Activated CD4-positive, CD25-positive, alpha-beta regulatory T cell treated with anti-CD3 and anti-CD28 coated beads, Interleukin-2, amount 50 U/mL, for 24 hours (primary cell): ENCODE measurements around the gene CENPU.

Experiments
- ATAC-seq, 2 donors: fragments of 150-1000 bp; cut with Tn5 transposase; one replicate each; pipeline ENCODE4 v1.10.0; 2021; ENCODE audit warnings: mild to moderate bottlenecking in 1 of 2, moderate library complexity in 1 of 2

CENPU gene

GRCh38 chr4:184702114-184702513 lies 31.8 kb downstream of the CENPU start:
- ATAC-seq = no peak

GRCh38 chr4:184699941-184700340 lies 34.0 kb downstream of the CENPU start:
- no peak for ATAC-seq

GRCh38 chr4:184697956-184698355 lies 35.9 kb downstream of the CENPU start:
- no peak for ATAC-seq

DNA sequence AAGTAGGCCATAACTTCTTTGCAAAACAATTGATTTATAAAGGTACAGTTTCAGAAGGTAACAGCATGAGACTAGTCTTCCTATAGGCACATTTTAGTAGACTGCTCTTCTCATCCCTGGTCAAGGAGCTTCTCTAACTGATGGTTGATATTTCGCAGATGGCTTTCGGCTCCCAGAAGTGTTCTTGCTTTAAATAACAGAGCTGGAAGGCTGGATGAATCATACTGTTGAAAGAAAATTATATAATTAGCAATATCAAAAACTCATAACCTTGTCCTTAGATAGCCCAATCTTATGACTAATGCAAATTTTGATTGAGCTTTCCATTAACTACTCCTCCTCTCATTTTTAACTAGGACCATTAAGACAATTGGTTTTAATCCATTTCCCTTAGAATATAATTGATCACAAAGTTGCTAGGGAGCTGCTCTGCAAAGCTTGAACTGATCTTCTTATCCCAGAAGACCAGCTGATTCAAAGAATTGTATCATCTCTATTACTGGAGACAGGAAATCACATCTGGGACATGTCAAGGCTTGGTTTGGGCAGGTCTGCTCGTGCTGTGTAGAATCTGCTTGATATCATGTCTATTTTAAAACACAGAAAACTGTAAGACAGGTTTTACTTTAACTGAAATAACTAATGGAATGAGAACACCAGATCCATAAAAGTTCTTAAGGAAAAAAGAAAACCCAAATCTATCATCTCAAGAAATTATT lies 38.6 kb downstream of the CENPU start:
- no peak for ATAC-seq

DNA sequence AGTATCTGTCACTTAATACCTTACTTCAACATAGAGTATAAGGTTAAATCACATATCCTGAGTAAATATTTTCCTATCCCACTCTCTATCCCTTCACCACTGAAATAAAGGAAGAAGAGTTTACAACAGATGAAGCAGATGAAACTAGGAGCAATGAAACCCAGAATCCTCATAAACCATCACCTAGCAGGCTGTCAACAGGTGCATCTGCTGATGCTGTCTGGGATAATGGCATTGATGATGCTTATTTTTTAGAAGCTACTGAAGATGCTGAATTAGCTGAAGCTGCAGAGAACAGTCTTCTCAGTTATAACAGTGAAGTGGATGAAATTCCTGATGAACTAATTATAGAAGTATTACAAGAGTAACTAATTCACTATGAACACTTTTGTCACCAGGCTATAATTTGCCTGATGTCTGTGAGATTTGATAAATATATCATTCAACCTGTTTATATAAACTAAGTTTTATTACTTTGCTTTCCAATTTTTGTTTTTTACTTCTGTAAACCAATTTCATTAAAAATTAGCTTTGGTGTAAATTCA lies 39.4 kb downstream of the CENPU start:
- ATAC-seq = no peak

- no peak for ATAC-seq
Observed at GRCh38 chr4:184693056-184693455, 40.8 kb downstream of the CENPU start.

DNA sequence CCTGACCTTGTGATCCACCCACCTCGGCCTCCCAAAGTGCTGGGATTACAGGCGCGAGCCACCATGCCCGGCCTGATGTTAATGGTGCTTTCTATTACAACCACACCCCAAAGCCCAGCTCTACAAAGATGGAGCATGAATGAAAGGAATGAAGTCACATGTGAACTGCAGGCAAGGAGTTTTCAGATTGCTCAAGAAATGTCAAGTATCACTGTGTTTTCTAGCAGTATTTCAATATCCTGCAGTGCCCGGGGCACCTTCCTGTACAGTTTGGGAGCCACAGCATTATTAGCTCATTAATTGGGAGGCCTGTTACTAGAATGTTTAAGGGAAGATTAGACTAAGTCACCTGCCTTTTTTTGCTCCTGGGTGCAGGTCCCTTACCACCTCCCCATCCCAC lies 44.2 kb downstream of the CENPU start:
- no peak for ATAC-seq

GRCh38 chr4:184688447-184688846 lies 45.4 kb downstream of the CENPU start:
- ATAC-seq = no peak

DNA sequence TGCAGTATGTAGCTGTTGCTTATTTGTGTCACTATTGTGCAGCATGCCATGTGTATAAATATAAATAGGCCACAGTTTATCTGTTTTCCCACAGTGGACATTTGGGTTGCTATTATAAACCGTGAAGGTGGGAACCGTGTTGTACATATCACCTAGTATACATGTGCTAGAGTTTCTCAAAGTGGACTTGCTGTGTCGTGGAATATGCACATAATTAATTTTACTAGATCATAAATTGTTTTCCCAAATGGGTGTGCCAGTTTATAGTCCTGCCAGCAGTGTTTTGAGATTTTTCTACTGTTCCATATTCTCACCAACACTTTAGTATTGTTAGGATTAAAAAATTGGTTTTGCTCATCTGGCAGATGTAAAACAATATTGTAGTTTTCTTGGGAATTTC lies 45.9 kb downstream of the CENPU start:
- no peak for ATAC-seq

DNA sequence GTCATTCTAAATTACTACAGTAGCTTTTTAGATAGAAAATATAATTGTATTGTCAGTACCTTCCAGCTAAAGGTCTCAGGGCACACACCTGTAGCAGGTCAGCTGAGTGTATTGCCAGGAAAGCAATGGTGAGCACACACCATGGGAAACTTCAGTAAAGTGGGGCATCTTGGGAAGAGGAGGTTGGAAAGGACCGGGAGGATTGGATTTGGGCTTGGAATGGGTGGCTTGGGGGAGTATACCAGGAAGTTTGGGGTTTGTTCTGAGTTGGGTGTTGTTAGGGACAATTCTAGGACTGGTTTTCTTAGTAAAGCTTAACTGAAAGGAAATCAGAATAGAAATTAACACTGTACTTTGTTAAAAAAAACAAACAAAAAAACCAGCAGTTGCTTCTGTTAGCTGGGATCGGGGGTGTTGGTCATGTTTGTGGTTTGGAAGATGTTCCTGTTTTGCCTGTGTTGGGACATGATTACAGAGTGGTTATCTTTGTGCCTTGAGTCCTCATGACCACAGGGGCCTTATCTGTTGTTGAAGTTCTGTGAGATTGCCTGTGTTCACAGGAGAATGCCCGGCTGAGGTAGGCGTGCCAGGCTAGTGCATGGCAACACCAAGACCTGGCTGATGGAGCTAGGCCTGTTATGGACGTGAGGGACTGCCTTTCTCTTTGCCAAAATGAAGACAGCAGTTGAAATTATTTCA lies 49.3 kb downstream of the CENPU start:
- no peak for ATAC-seq

DNA sequence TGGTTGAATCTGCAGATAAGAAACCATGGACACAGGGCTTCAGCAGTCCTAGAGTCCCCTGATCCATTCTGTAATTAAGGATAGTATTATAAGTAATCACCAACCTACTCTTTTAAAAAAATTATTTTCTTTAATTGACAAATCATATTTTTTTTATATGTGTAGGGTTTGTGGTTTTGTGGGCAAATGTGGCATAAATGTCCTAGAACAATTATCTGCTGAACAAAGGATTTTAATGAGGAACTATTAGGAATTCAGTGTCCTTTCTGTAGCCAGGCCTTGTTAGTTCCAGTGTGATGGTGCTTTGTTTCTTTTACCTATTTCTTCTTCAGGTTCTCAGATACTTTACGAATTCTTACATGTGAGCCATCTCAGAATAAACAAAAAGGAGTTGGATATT lies 52.0 kb downstream of the CENPU start:
- no peak for ATAC-seq

DNA sequence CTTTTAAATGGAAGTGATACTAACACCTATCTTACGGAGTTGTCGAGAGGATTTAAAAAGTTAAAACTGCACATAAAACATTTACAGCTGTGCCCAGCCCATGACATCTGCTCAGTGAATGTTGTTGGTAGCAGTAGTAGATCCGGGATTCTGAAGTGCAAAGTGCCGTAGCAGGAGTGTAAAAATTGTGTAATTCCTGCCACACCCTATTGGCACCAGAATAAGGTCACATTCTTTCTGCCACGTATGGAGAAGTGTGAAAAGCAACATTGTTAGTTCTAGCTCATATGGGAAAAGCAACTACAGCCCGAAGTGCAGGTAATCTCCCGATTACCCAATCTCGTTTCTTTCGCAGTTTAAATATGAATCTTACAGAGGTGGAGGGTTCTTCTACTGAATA lies 53.2 kb downstream of the CENPU start:
- ATAC-seq = no peak

DNA sequence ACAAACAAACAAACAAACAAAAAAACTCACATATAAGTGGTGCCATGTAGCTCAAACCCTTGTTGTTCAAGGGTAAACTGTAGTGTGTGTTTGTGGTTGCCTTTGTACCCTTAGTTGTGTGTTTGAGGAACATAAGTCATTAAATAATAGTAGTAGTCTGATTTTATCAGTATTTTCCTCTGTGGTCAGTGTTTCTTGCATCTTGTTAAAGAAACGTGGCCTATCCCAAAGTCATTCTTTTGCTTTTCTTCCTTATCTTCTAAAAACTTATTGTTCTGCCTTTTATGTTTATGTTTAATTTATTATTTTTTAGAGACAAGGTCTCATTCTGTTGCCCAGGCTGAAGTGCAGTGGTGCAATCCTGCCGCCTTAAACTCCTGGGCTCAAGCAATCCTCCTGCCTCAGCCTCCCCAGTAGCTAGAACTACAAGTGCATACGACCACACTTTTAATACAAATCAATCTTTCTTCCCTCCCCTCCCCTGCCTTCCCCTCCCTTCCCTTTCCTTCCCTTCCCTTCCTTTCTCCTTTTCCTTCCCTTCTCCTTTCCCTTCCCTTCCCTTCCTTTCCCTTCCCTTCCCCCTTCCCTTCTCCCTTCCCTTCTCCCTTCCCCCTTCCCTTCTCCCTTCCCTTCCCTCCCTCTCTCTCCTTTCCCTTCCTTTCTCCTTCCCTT lies 57.9 kb downstream of the CENPU start:
- ATAC-seq = no peak

GRCh38 chr4:184675018-184675417 lies 58.9 kb downstream of the CENPU start:
- no peak for ATAC-seq

GRCh38 chr4:184674011-184674410 lies 59.9 kb downstream of the CENPU start:
- ATAC-seq = no peak

DNA sequence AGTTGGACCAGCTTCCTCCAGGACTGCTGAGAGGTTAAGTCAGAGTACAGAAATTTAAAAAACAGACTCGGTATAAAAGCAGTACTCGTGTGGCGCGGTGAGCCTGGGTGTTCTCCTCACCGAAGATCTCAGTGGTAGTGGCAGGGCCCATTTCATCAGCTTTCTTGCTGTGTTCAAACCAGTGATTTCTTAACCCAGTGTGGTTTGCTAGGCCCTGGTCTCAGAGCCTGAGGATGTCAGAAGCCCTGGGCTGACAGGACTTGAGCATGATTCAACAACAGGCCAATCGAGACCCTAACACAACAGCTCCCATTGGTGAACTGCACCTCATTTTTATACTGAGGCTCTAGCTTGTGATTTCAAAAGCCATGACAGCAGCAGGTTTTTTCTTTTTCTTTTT lies 61.2 kb downstream of the CENPU start:
- no peak for ATAC-seq

- no peak for ATAC-seq
Observed at GRCh38 chr4:184671101-184671500, 62.8 kb downstream of the CENPU start.

DNA sequence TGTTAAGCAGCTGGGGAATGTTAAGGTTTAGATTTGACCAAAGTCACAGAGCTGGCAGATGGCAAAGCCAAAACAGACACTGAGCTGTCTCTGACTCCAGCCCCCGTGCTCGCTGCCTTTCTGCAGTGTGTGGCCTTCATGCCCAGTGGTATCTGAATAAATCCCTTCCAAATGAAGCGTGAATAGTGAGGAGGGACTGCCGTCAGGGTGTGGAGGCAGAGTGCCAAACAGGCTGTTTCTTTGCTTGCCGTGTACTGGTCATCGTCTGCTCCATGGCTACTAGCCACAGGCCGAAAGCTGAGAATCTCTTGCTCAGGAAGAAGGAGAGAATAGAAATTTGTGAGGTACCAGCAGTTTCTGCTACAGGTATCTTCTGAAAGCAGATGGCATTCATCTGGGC lies 64.6 kb downstream of the CENPU start:
- no peak for ATAC-seq

- peak in 1 of 2 donors; percentile 53 for ATAC-seq
Observed at GRCh38 chr4:184668511-184669114, 65.3 kb downstream of the CENPU start.

DNA sequence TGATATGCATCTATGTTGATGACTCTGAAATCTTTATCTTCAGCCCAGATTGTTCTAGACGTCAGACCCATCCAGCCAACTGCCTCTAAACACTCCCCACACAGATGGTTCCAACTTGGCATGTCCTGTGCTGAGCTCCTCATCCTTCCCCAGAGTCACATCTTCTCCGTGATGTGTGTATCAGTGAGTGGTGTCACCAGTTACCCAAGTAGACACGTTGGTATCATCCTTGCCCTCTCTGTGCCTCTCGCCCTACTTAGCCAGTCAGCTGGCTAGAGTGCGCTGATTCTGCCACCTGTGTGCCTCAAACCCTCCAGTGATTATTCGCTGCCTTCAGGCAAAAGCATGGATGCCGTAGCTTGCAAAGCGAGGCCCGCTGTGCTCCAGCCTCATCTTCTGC lies 65.8 kb downstream of the CENPU start:
- no peak for ATAC-seq

GRCh38 chr4:184666670-184667069 lies 67.2 kb downstream of the CENPU start:
- no peak for ATAC-seq

- no peak for ATAC-seq
Observed at GRCh38 chr4:184664445-184665210, 69.3 kb downstream of the CENPU start.

DNA sequence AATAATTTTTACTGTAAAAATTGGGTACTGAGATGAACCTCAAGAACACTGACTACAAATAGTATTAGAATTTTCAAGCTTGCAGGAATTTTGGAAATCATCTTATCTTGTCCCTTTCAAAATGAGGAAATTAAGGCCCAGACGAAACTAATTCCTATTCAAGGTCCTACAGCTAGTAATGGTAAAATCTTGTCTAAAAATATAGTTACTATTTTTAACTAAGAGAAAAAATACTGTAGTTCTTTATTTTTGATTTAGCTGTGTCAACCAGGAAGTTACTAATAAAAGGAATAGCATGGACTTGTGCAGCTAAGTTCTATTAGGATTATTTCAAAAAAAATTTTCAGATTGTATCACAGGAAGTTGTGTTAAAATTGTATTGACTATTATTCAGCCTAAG lies 71.7 kb downstream of the CENPU start:
- ATAC-seq = no peak
